Dermis microvascular lymphatic vessel endothelial cell (primary cell): ENCODE results near the gene SPOCD1. TPM values are rescaled to one million over a fixed set of nuclear protein-coding genes. Genes with fewer than 3 reads are reported as not detected.

Experiments
- total RNA-seq: library from RNA; depleted of rRNA; stranded (reverse); fragments of >200 nt; gene quantifications from 2 replicates; pipeline ENCODE4 v1.2.1, GENCODE V29; 2014

The SPOCD1 gene
- total RNA-seq, 1 donor from 2014 or later, result 4.0 TPM

Other genes starting within 250 kb of the SPOCD1 start
- gene TINAGL1, start 239.5 kb downstream of the SPOCD1 start, total RNA-seq, result 273 and 289 TPM in 2 replicates
- 0.77 and 2.8 TPM in 2 replicates for gene HCRTR1, start 198.3 kb downstream of the SPOCD1 start, total RNA-seq
- 103 and 141 TPM in 2 replicates for gene PEF1, start 171.1 kb downstream of the SPOCD1 start, total RNA-seq
- gene COL16A1, start 112.0 kb downstream of the SPOCD1 start, total RNA-seq, result 0.26 and 0.51 TPM in 2 replicates
- gene ADGRB2, start 51.7 kb downstream of the SPOCD1 start, total RNA-seq, result 0.26 and 0.51 TPM in 2 replicates
- gene PTP4A2, start 122.3 kb upstream of the SPOCD1 start, total RNA-seq, result 186 and 192 TPM in 2 replicates
- 54.2 and 58.7 TPM in 2 replicates for gene KHDRBS1, start 197.8 kb upstream of the SPOCD1 start, total RNA-seq